IMR-90 (cell line): ENCODE measurements around the gene PRKAG2. TPM values are rescaled to one million over a fixed set of nuclear protein-coding genes. Genes with fewer than 3 reads are reported as not detected.
"Not testable (repeated sequence)": the region's sequence is repeated elsewhere in the genome, so short reads cannot be mapped to it uniquely, and the experiment has no call there.

Source experiments
- ATAC-seq: fragments of 200-7000 bp; cut with Tn5 transposase; 2 replicates; pipeline ENCODE4 v1.9.1; 2020; ENCODE audit warnings: low read depth, mild to moderate bottlenecking, moderate library complexity
- BruUV-seq: library from RNA; stranded (reverse); fragments of 400-500 nt; replicated peaks from 2 replicates; lab custom pipeline; 2021; lab: Mats Ljungman, UMichigan
- CTCF ChIA-PET: fragments of 300-600 bp; formaldehyde crosslinking; extraction: SDS; loops from one replicate; lab custom pipeline; 2021; ENCODE audit warnings: antibody characterized with exemption; lab: Yijun Ruan, JAX
- POLR2A ChIA-PET: fragments of 300-600 bp; sonication (Branson Sonifier 250); formaldehyde crosslinking; loops from one replicate; lab custom pipeline; 2022; ENCODE audit warnings: antibody characterized with exemption; ENCODE audit not compliant: unreplicated experiment; lab: Charles Lee
- DNase-seq: peaks from one replicate; pipeline ENCODE4 v3.0.0; 2013
- H2AFZ ChIP-seq: replicated peaks from 2 replicates; pipeline ENCODE3; 2013; ENCODE audit warnings: low read length, mild to moderate bottlenecking; ENCODE audit not compliant: poor library complexity
- H2AK5ac ChIP-seq: 2 replicates; pipeline ENCODE4 v1.6.1; 2013; ENCODE audit warnings: low read depth, low read length, inconsistent platforms
- H2AK9ac ChIP-seq: replicated peaks from 2 replicates; pipeline ENCODE3; 2013; ENCODE audit warnings: mild to moderate bottlenecking, low read depth, low read length, moderate library complexity; ENCODE audit not compliant: poor library complexity
- H2BK120ac ChIP-seq: 2 replicates; pipeline ENCODE4 v1.6.1; 2013; ENCODE audit warnings: low read depth, low read length, inconsistent platforms
- H2BK15ac ChIP-seq: 3 replicates; pipeline ENCODE4 v1.6.1; 2013; ENCODE audit warnings: low read depth, low read length, inconsistent platforms
- H2BK20ac ChIP-seq: 2 replicates; pipeline ENCODE4 v1.6.1; 2013; ENCODE audit warnings: low read depth, mild to moderate bottlenecking, inconsistent platforms, low read length, moderate library complexity
- H2BK5ac ChIP-seq: 2 replicates; pipeline ENCODE4 v1.6.1; 2013; ENCODE audit warnings: mild to moderate bottlenecking, low read depth, low read length, inconsistent platforms; ENCODE audit not compliant: poor library complexity, severe bottlenecking
- H3K14ac ChIP-seq: replicated peaks from 2 replicates; pipeline ENCODE4 v1.6.1; 2013; ENCODE audit warnings: low read depth, low read length, inconsistent platforms
- H3K18ac ChIP-seq: 2 replicates; pipeline ENCODE4 v1.6.1; 2013; ENCODE audit warnings: low read depth, low read length, control low read depth
- H3K23ac ChIP-seq: 2 replicates; pipeline ENCODE4 v1.6.1; 2013; ENCODE audit warnings: low read depth, low read length, inconsistent platforms
- H3K27ac ChIP-seq: 2 replicates; pipeline ENCODE4 v1.5.1; 2013; ENCODE audit warnings: mild to moderate bottlenecking, control low read depth, low read length; ENCODE audit not compliant: insufficient read depth
- H3K27me3 ChIP-seq: 2 replicates; pipeline ENCODE4 v1.6.1; 2013; ENCODE audit warnings: low read length; ENCODE audit not compliant: control insufficient read depth, insufficient read depth
- H3K36me3 ChIP-seq: 2 replicates; pipeline ENCODE4 v1.6.1; 2013; ENCODE audit warnings: low read length, mixed read lengths; ENCODE audit not compliant: control insufficient read depth, insufficient read depth
- H3K4ac ChIP-seq: 2 replicates; pipeline ENCODE4 v1.6.1; 2013; ENCODE audit warnings: low read depth, low read length, inconsistent platforms
- H3K4me1 ChIP-seq: 2 replicates; pipeline ENCODE4 v1.6.1; 2013; ENCODE audit warnings: low read length, mixed read lengths; ENCODE audit not compliant: control insufficient read depth, insufficient read depth
- H3K4me2 ChIP-seq: 2 replicates; pipeline ENCODE4 v1.6.1; 2013; ENCODE audit warnings: low read depth, mild to moderate bottlenecking, control low read depth, low read length, moderate library complexity
- H3K4me3 ChIP-seq: 2 replicates; pipeline ENCODE4 v1.5.1; 2013; ENCODE audit warnings: low read depth, mild to moderate bottlenecking, control low read depth, low read length, moderate library complexity; ENCODE audit not compliant: insufficient read depth
- H3K56ac ChIP-seq: 2 replicates; pipeline ENCODE4 v1.6.1; 2013; ENCODE audit warnings: low read length, inconsistent platforms; ENCODE audit not compliant: insufficient read depth; ENCODE audit errors: extremely low read depth
- H3K79me1 ChIP-seq, 2 experiments: 2 replicates each; pipeline ENCODE4 v1.6.1; 2013; ENCODE audit warnings: low read length in 2 of 2, inconsistent platforms in 1 of 2, low read depth in 1 of 2
- H3K9ac ChIP-seq: 2 replicates; pipeline ENCODE4 v1.6.1; 2013; ENCODE audit warnings: low read depth, low read length, control low read depth
- H3K9me1 ChIP-seq: 2 replicates; pipeline ENCODE4 v1.6.1; 2013; ENCODE audit warnings: low read length, inconsistent platforms; ENCODE audit not compliant: insufficient read depth
- H3K9me3 ChIP-seq: 2 replicates; pipeline ENCODE4 v1.6.1; 2013; ENCODE audit warnings: low read length; ENCODE audit not compliant: control insufficient read depth, insufficient read depth
- H4K20me1 ChIP-seq: 2 replicates; pipeline ENCODE4 v1.6.1; 2013; ENCODE audit warnings: low read length, inconsistent platforms; ENCODE audit not compliant: insufficient read depth
- H4K5ac ChIP-seq: 2 replicates; pipeline ENCODE4 v1.6.1; 2013; ENCODE audit warnings: mild to moderate bottlenecking, low read depth, low read length, control low read depth
- H4K8ac ChIP-seq, 2 experiments: 2 replicates each; pipeline ENCODE4 v1.6.1; 2013; ENCODE audit warnings: low read depth in 2 of 2, low read length in 2 of 2, control low read depth in 1 of 2, inconsistent platforms in 1 of 2
- H4K91ac ChIP-seq: 2 replicates; pipeline ENCODE4 v1.6.1; 2013; ENCODE audit warnings: low read depth, low read length, inconsistent platforms; ENCODE audit not compliant: insufficient read depth
- ELK1 ChIP-seq: fragments of 150-350 bp; IDR thresholded peaks from 2 replicates; pipeline ENCODE4 v1.6.1; 2016; ENCODE audit warnings: low read depth, mild to moderate bottlenecking, low read length, moderate library complexity, borderline replicate concordance
- SMC3 ChIP-seq: fragments of 150-350 bp; IDR thresholded peaks from 2 replicates; pipeline ENCODE4 v1.6.1; 2016; ENCODE audit warnings: low read depth, mild to moderate bottlenecking, antibody characterized with exemption, low read length, moderate library complexity
- WGBS, 2 experiments: methylation state at CpG; one replicate each; pipeline versions ENCODE4 v1.1.5 to v1.1.7; 2013; ENCODE audit warnings: missing lambda C conversion rate in 2 of 2; ENCODE audit not compliant: insufficient read length in 1 of 2; ENCODE audit errors: extremely low coverage in 2 of 2; 5-methylcytosine and 5-hydroxymethylcytosine counted together
- dilution Hi-C: fragments of 300-500 bp; cut with HindIII; formaldehyde crosslinking; loops from one replicate; pipeline ENCODE4 v1.14.3; 2018; ENCODE audit warnings: low sequenced_read_pairs; ENCODE audit not compliant: unreplicated experiment
- in situ Hi-C: fragments of 300-500 bp; cut with MboI; formaldehyde crosslinking; loops from 3 replicates; pipeline ENCODE4 v1.14.3; 2019; ENCODE audit warnings: low sequenced_read_pairs, inconsistent platforms, mixed read lengths
- intact Hi-C: fragments of 100-400 bp; cut with micrococcal nuclease; formaldehyde crosslinking; loops from 2 replicates; pipeline ENCODE4 v1.10.0; 2022
- polyA plus RNA-seq, 3 experiments: library from polyadenylated mRNA; depleted of rRNA; stranded (reverse); fragments of >200 nt; gene quantifications; 2 replicates each; pipeline ENCODE4 v1.2.3, GENCODE V29; 2012; ENCODE audit warnings: low replicate concordance in 1 of 3
- total RNA-seq: library from RNA; depleted of rRNA; stranded (reverse); fragments of >200 nt; gene quantifications from 2 replicates; pipeline ENCODE4 v1.2.3, GENCODE V29; 2012

The PRKAG2 gene
- total and polyA plus RNA-seq, 2 of the 4 experiments (the other 2 are of a cell fraction), result 15.4 to 21.6 TPM

- no peak for TF ChIP-seq ELK1
- TF ChIP-seq SMC3, result peak; percentile 68
Observed at GRCh38 chr7:151782598-151783448, 94.1 kb downstream of the PRKAG2 start (continued).

- H2AK5ac ChIP-seq, ATAC-seq, H4K20me1 ChIP-seq, intact Hi-C loops, H3K36me3 ChIP-seq, H2BK20ac ChIP-seq, dilution Hi-C loops, BruUV-seq, H3K9ac ChIP-seq, H4K91ac ChIP-seq, H3K79me1 ChIP-seq, H4K5ac ChIP-seq, H2BK15ac ChIP-seq, H3K27ac ChIP-seq, H2AK9ac ChIP-seq, H2BK5ac ChIP-seq, H3K4me3 ChIP-seq, H3K14ac ChIP-seq, H3K4ac ChIP-seq, POLR2A ChIA-PET, DNase-seq, H3K23ac ChIP-seq, H2BK120ac ChIP-seq, H3K9me3 ChIP-seq, H3K9me1 ChIP-seq, H3K4me1 ChIP-seq, H3K56ac ChIP-seq, in situ Hi-C loops, H4K8ac ChIP-seq, H3K18ac ChIP-seq, H3K4me2 ChIP-seq: not testable (repeated sequence)
- CTCF ChIA-PET, result interaction anchor here (0.6 to 1.7 kb wide), 3 partner anchors 10 to 70 kb away, joined by 3 to 5 read pairs (median 4); no protein-coding TSS in a partner anchor
- peaks cover 43% of the 10 kb centered on the region for H3K27me3 ChIP-seq
- WGBS, 2 experiments, result 70% methylated on average over 3 of the region's 4 CpGs; no CpG with 5 or more reads in 1 of the 2 experiments
- H2AFZ ChIP-seq, result peak overlapping the region; percentile 91
Observed at GRCh38 chr7:151782256-151782597, 94.7 kb downstream of the PRKAG2 start.
